Fibroblast of skin of left quadriceps (primary cell): Measurements from ENCODE around the gene FRYL.
"Not testable (repeated sequence)": the region's sequence is repeated elsewhere in the genome, so short reads cannot be mapped to it uniquely, and the experiment has no call there.

Experiments
- DNase-seq, 2 experiments: peaks; one replicate each; pipeline ENCODE4 v3.0.0-alpha.2; 2013; ENCODE audit warnings: low read depth in 2 of 2

FRYL gene

GRCh38 chr4:48746608-48747362, 33.3 kb downstream of the FRYL start:
- DNase-seq, result no peak

GRCh38 chr4:48745223-48745622, 34.9 kb downstream of the FRYL start:
- DNase-seq, result not testable (repeated sequence)

- no peak for DNase-seq
Measured at GRCh38 chr4:48742412-48742811, 37.7 kb downstream of the FRYL start.

- DNase-seq, result no peak
Measured at GRCh38 chr4:48739560-48740019, 40.5 kb downstream of the FRYL start.

- no peak for DNase-seq
Measured at GRCh38 chr4:48738856-48739255, 41.2 kb downstream of the FRYL start.

GRCh38 chr4:48728906-48729496, 51.1 kb downstream of the FRYL start:
- DNase-seq, result not testable (repeated sequence)

- DNase-seq, result no peak
Measured at GRCh38 chr4:48727666-48728459, 52.2 kb downstream of the FRYL start.

- DNase-seq, result no peak
Measured at GRCh38 chr4:48725414-48725813, 54.7 kb downstream of the FRYL start.

- no peak for DNase-seq
Measured at GRCh38 chr4:48722509-48723446, 57.3 kb downstream of the FRYL start.

GRCh38 chr4:48720459-48720858, 59.6 kb downstream of the FRYL start:
- no peak for DNase-seq

- no peak for DNase-seq
Measured at GRCh38 chr4:48718818-48719465, 61.1 kb downstream of the FRYL start.

GRCh38 chr4:48716285-48716684, 63.8 kb downstream of the FRYL start:
- not testable (repeated sequence) for DNase-seq

GRCh38 chr4:48710446-48711209, 69.5 kb downstream of the FRYL start:
- no peak for DNase-seq

- no peak for DNase-seq
Measured at GRCh38 chr4:48709901-48710300, 70.2 kb downstream of the FRYL start.

GRCh38 chr4:48708610-48709009, 71.5 kb downstream of the FRYL start:
- no peak for DNase-seq

GRCh38 chr4:48706736-48707135, 73.3 kb downstream of the FRYL start:
- no peak for DNase-seq

- DNase-seq, result no peak
Measured at GRCh38 chr4:48705609-48706008, 74.5 kb downstream of the FRYL start.

- no peak for DNase-seq
Measured at GRCh38 chr4:48704091-48704802, 75.8 kb downstream of the FRYL start.

- DNase-seq, result no peak
Measured at GRCh38 chr4:48699475-48699874, 80.6 kb downstream of the FRYL start.
